MCF 10A (cell line): Measurements from ENCODE around the gene GAP43. TPM values are rescaled to one million over a fixed set of nuclear protein-coding genes. Genes with fewer than 3 reads are reported as not detected.

Experiments
- BruUV-seq: library from RNA; stranded (reverse); fragments of 400-500 nt; replicated peaks from 2 replicates; lab custom pipeline; 2021; lab: Mats Ljungman, UMichigan
- CTCF ChIA-PET: fragments of 300-600 bp; sonication (Branson Sonifier 250); formaldehyde crosslinking; extraction: SDS; loops from one replicate; lab custom pipeline; 2021; ENCODE audit warnings: antibody characterized with exemption, inconsistent platforms; lab: Yijun Ruan, JAX
- POLR2A ChIA-PET: fragments of 300-600, 350-650 bp; sonication (Branson Sonifier 250); formaldehyde crosslinking; extraction: SDS; loops from one replicate; lab custom pipeline; 2020; ENCODE audit warnings: antibody characterized with exemption, inconsistent platforms; lab: Yijun Ruan, JAX
- DNase-seq: peaks from one replicate; pipeline ENCODE4 v3.0.0-alpha.2; 2018; ENCODE audit not compliant: unreplicated experiment
- H3K27ac Mint-ChIP-seq: one replicate; pipeline ENCODE4 v1.8.0; 2022; ENCODE audit warnings: mild to moderate bottlenecking, low read depth, mixed read lengths; ENCODE audit not compliant: unreplicated experiment
- H3K27me3 Mint-ChIP-seq: one replicate; pipeline ENCODE4 v1.8.0; 2022; ENCODE audit warnings: mixed read lengths; ENCODE audit not compliant: insufficient read depth, unreplicated experiment
- H3K36me3 Mint-ChIP-seq: one replicate; pipeline ENCODE4 v1.8.0; 2022; ENCODE audit warnings: mild to moderate bottlenecking, moderate library complexity, mixed read lengths; ENCODE audit not compliant: insufficient read depth, unreplicated experiment
- H3K4me1 Mint-ChIP-seq: one replicate; pipeline ENCODE4 v1.8.0; 2022; ENCODE audit warnings: mixed read lengths; ENCODE audit not compliant: insufficient read depth, unreplicated experiment
- H3K4me3 Mint-ChIP-seq: one replicate; pipeline ENCODE4 v1.8.0; 2022; ENCODE audit warnings: mild to moderate bottlenecking, moderate library complexity, mixed read lengths; ENCODE audit not compliant: unreplicated experiment
- H3K9me3 Mint-ChIP-seq: one replicate; pipeline ENCODE4 v1.8.0; 2022; ENCODE audit warnings: mixed read lengths; ENCODE audit not compliant: unreplicated experiment
- CTCF ChIP-seq: fragments of 200-600 bp; IDR thresholded peaks from one replicate; pipeline ENCODE4 v1.8.0; 2022; ENCODE audit warnings: antibody characterized with exemption, mild to moderate bottlenecking; ENCODE audit not compliant: unreplicated experiment
- intact Hi-C: fragments of 100-400 bp; cut with micrococcal nuclease; formaldehyde crosslinking; loops from 2 replicates; pipeline ENCODE4 v1.14.1; 2022
- total RNA-seq: library from RNA; stranded (reverse); gene quantifications from 2 replicates; pipeline ENCODE4 v1.2.3, GENCODE V29; 2022

Gene GAP43
- total RNA-seq, 1 experiment from 2014 or later: not detected

GRCh38 chr3:115697263-115698053, 74.1 kb downstream of the GAP43 start:
- CTCF ChIA-PET: interaction anchor here (0.6 to 1.8 kb wide), 3 partner anchors 112 to 480 kb away, joined by 3 to 6 read pairs (median 3); no protein-coding TSS in a partner anchor
- TF ChIP-seq CTCF: no peak
- H3K27me3 Mint-ChIP-seq: no peaks in the 10 kb centered on the region
- intact Hi-C loops: no loop called here
- POLR2A ChIA-PET: no interaction called here
- no peak overlapping the region for H3K27ac Mint-ChIP-seq
- H3K4me1 Mint-ChIP-seq: peaks cover 21% of the 10 kb centered on the region
- DNase-seq: peak; percentile 9
- BruUV-seq: no TSS peak
- no peaks in the 10 kb centered on the region for H3K9me3 Mint-ChIP-seq
- no peak overlapping the region for H3K4me3 Mint-ChIP-seq
- H3K36me3 Mint-ChIP-seq: no peaks in the 10 kb centered on the region

GRCh38 chr3:115698851-115699591, 75.7 kb downstream of the GAP43 start:
- no peak for TF ChIP-seq CTCF
- H3K27me3 Mint-ChIP-seq: no peaks in the 10 kb centered on the region
- intact Hi-C loops: no loop called here
- H3K27ac Mint-ChIP-seq: no peak overlapping the region
- no TSS peak for BruUV-seq
- peaks cover 15% of the 10 kb centered on the region for H3K4me1 Mint-ChIP-seq
- DNase-seq: no peak
- H3K9me3 Mint-ChIP-seq: no peaks in the 10 kb centered on the region
- POLR2A ChIA-PET: no interaction called here
- H3K36me3 Mint-ChIP-seq: no peaks in the 10 kb centered on the region
- CTCF ChIA-PET: interaction anchor here (0.9 to 1.8 kb wide), 3 partner anchors 86 to 482 kb away, joined by 3 to 6 read pairs (median 4); no protein-coding TSS in a partner anchor
- H3K4me3 Mint-ChIP-seq: no peak overlapping the region

GRCh38 chr3:115699706-115700105, 76.4 kb downstream of the GAP43 start:
- no TSS peak for BruUV-seq
- H3K27me3 Mint-ChIP-seq: no peaks in the 10 kb centered on the region
- no peak for TF ChIP-seq CTCF
- CTCF ChIA-PET: interaction anchor here (0.9 to 1.3 kb wide), 3 partner anchors 85 to 483 kb away, joined by 3 to 4 read pairs (median 3); no protein-coding TSS in a partner anchor
- H3K4me3 Mint-ChIP-seq: no peak overlapping the region
- DNase-seq: no peak
- H3K4me1 Mint-ChIP-seq: peaks cover 15% of the 10 kb centered on the region
- H3K9me3 Mint-ChIP-seq: no peaks in the 10 kb centered on the region
- H3K36me3 Mint-ChIP-seq: no peaks in the 10 kb centered on the region
- intact Hi-C loops: no loop called here
- H3K27ac Mint-ChIP-seq: no peak overlapping the region
- POLR2A ChIA-PET: no interaction called here

- CTCF ChIA-PET: interaction anchor here (0.6 to 1.4 kb wide), 4 partner anchors 10 to 484 kb away, joined by 3 to 4 read pairs (median 3); no protein-coding TSS in a partner anchor
- intact Hi-C loops: no loop called here
- no peak for DNase-seq
- no peak overlapping the region for H3K4me3 Mint-ChIP-seq
- BruUV-seq: no TSS peak
- H3K9me3 Mint-ChIP-seq: no peaks in the 10 kb centered on the region
- TF ChIP-seq CTCF: no peak
- H3K27me3 Mint-ChIP-seq: no peaks in the 10 kb centered on the region
- H3K27ac Mint-ChIP-seq: no peak overlapping the region
- POLR2A ChIA-PET: no interaction called here
- H3K4me1 Mint-ChIP-seq: no peaks in the 10 kb centered on the region
- no peaks in the 10 kb centered on the region for H3K36me3 Mint-ChIP-seq
Observed at GRCh38 chr3:115702598-115702997, 79.3 kb downstream of the GAP43 start.
